Coronary artery (tissue), 2 donors: ENCODE results near the gene FBLN2.

Source experiments
- DNase-seq: peaks from one replicate; pipeline ENCODE4 v3.0.0-alpha.2; 2017; ENCODE audit warnings: low spot score
- H3K27ac ChIP-seq, 2 donors: fragments of 200-600 bp; sonication (generic); one replicate each; pipeline ENCODE4 v1.5.1; 2016 to 2019
- H3K4me3 ChIP-seq: fragments of 200-600 bp; sonication (generic); 2 replicates; pipeline ENCODE4 v1.5.1; 2016; ENCODE audit warnings: mild to moderate bottlenecking, moderate library complexity
- TF ChIP-seq, protein P1 (sequence below): fragments of 200-600 bp; sonication (generic); IDR thresholded peaks from one replicate; pipeline ENCODE4 v1.5.1; 2019; ENCODE audit warnings: antibody characterized with exemption

The FBLN2 gene

DNA sequence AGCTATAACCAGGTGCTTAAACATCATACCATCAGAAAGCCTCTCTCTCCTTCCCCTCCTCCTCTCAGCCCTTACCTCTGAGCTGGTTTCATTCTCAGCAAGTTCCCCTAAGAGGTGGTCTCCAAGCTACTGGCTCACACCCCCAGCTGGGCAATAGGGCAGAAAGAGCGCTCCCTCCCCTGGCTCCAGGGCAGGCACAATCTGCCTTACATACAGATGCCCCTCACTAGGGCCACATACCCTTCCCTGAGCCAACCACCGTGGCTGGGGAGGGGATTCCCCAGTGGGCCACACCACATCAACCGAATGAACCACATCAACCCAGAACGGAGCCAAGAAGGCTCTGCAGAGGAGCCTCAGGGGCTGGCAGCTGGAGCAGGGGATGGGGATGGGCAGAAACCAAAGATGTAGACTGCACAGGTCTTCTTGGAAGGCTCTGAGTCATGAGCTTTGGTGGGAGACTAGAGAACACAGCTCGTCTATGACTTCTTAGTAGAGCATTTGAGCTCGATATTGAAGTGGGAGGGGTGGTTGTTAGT, 4.6 kb upstream of the FBLN2 start:
- TF ChIP-seq, protein P1, sequence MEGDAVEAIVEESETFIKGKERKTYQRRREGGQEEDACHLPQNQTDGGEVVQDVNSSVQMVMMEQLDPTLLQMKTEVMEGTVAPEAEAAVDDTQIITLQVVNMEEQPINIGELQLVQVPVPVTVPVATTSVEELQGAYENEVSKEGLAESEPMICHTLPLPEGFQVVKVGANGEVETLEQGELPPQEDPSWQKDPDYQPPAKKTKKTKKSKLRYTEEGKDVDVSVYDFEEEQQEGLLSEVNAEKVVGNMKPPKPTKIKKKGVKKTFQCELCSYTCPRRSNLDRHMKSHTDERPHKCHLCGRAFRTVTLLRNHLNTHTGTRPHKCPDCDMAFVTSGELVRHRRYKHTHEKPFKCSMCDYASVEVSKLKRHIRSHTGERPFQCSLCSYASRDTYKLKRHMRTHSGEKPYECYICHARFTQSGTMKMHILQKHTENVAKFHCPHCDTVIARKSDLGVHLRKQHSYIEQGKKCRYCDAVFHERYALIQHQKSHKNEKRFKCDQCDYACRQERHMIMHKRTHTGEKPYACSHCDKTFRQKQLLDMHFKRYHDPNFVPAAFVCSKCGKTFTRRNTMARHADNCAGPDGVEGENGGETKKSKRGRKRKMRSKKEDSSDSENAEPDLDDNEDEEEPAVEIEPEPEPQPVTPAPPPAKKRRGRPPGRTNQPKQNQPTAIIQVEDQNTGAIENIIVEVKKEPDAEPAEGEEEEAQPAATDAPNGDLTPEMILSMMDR = no peak
- Histone ChIP-seq H3K4me3 (no peak overlapping the region), H3K27ac (peak overlapping the region; percentile 41 to 87)
- DNase-seq = no peak

DNA sequence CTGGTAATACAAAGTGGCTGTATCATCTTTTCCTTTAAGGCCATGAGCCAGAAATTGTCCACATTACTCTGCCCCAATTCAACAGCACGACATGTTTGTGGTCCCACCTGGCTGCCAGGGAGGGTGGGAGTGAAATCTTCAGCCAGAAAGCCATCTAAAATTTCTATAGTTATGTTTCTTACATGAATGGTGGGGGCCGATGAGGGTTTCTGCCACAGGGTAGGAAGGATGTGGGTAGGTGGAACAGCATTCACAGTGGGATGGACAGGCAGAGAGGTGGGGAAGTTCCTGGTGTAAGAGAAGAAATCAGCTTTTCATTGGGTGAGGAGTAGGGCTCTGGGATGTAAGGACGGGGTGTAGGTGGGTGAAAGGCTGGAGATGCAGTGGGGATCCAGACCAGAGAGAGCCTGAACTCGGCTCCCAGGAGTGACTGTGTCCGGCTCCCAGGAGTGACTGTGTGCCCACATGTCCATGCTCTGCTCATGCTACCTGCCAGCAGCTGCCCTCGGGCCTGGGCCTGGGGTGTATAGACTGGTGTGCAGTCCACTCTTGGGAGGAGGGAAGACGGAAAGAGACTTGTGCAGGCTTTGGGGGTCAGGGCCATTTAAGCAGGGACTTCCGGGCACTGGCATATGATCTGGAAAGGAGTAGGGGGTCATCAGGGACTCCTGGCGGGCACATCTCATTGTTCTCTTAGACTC, 3.8 kb upstream of the FBLN2 start:
- Histone ChIP-seq H3K4me3 (no peak overlapping the region), H3K27ac (peak overlapping the region; percentile 41 to 87)
- no peak for DNase-seq
- TF ChIP-seq, protein P1 = no peak

DNA sequence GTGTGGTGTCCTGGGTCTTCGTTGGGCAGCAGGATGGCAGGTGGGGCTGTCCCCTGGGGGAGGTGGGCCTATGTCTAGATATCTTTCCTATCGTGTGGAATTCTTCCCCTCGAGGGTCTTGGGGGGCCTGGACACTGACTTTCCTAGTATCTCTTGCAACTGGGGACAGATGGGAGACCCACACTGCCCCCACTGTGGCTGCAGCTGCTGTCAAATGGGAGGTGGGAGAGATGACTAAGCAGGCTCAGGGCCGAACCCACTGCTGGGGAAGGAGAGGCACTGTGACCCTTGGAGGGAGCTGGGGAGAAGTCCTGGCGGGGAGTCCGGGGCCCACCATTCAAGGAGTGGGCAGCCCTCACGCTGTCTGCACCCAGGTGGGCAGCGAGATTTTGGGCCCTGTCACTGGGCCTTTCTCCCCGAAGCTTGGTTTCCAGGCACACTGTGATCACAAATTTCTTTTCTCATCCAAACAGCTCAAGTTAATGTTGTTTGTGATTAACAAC, 2.9 kb upstream of the FBLN2 start:
- TF ChIP-seq, protein P1 = no peak
- no peak for DNase-seq
- H3K27ac ChIP-seq = peak overlapping the region in 1 of 2 donors; percentile 80
- H3K4me3 ChIP-seq = no peak overlapping the region

DNA sequence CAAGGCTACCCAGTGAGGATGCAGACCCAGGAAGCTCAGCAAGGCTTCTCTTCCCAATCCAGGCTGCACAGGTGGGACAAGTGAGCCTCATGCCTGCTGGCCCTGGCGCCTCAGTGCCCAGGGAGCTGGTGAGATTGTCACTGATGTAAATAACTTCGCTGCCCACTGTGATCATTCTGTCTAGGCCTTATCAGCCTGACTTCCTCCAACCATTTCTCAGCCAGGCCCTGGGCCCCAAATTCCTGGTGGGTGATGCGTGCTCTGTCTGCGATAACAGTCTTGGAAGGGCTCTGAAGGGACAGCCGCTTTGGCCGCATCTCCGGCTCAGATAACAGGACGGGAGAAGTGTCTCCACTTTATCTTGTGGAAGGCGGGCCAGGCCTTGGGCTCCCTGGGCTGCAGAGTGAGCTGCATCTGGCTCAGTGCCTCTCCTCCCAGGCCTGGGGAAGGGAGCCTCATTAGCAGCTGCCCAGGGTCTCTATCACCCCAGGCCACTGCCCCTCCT, 2.2 kb upstream of the FBLN2 start:
- DNase-seq = no peak
- TF ChIP-seq, protein P1 = no peak
- H3K4me3 ChIP-seq = no peak overlapping the region
- peak overlapping the region; percentile 15 to 80 for H3K27ac ChIP-seq

DNA sequence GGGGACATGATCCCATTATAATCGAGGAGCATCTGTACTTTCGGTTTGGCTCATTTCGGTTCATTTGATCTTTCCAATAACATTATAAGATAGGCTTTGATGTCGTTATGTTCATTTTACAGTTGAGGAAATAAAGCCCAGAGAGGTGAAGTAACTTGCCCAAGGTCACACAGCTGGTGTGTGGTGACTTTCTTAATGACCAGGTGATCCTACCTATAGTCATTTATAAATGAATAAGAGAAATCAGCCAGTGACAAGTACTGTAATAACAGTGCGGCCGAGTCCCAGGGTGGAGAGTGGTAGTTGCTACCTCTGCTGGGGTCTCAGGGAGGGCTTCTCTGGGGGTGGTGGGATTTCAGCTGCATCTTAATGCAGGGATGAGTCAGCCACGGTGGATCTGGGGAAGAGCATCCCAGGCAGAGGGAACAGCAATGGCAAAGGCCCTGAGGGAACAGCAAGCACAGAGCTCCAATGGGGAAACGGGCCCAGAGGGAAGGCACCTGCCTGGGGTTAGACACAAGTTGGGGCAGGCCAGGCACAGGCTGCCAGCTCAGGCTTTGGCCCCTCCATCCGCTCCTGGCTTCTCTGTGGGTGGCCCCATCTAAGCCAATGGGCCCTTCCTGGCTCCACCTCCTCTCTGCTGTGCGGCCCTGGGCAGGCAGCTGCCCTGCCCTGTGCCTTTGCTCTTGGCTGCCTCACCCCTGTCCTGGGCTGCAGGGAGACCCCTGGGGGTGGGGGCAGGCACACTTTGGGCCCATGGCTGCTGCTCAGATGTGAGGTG, 1.1 kb upstream of the FBLN2 start:
- DNase-seq = no peak
- TF ChIP-seq, protein P1 = no peak
- Histone ChIP-seq H3K27ac (peak overlapping the region in 1 of 2 donors; percentile 80), H3K4me3 (peak overlapping the region; percentile 77)

DNA sequence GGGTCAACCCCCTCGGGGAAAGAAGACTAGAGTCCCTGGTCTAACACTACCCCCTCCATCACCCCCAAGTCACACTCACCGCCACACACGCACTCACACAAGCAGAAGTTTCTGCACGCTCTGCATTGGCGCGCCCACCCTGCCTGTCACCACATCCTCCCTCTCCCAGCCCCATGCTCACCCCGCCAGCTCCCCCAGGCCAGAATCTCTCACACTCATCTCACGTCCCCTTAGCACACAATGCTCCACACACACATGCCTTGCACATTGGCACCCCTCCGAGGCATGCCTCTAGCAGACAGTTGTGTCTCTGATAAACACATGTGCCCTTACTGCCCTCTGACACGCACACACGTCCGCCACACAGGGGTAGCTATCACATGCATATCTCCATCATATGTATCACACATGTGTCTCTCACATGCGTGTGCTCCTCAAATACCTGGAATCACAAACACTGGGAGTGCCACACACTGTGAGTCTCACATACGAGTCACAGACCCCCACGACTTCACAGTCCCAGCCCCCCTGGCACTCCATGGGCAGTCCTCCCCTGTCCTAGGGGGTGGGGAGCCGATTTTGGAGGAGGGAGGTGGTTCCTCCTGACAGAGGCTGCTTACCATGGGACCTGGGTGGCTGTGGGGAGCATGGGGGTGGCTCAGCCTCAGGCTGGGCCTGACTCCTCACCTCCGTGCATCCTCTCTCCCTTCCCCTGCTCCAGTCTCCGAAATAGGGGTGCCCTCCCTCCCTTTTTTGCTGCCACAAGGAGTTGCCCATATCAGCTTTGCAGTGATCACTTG, 898 bp downstream of the FBLN2 start:
- no peak for DNase-seq
- TF ChIP-seq, protein P1 = no peak
- Histone ChIP-seq H3K4me3 (peak overlapping the region; percentile 77), H3K27ac (peak overlapping the region; percentile 65 to 80)
